ENCODE data around the gene SRRM4.
A peak's percentile ranks its signal among the peaks of the same experiment; 100 is the strongest.

Gene SRRM4

GRCh38 chr12:118981285-118982211 is at the start of gene SRRM4:
TSS of gene SRRM4 (plus strand) at chr12:118981541. CDS start at chr12:118981883, 342 bp downstream.
- Histone ChIP-seq H3K4me1 (ENCODE audit: control insufficient read depth, insufficient read depth, low read length) (peaks cover 5% of the 10 kb centered on the region), H3K27ac (ENCODE audit: low read depth, low read length) (peak within 1 kb of the TSS; percentile 70), H3K9me3 (ENCODE audit: control insufficient read depth, insufficient read depth, low read length) (no peaks in the 10 kb centered on the region), H3K9ac (ENCODE audit: low read depth, low read length) (no peak within 1 kb of the TSS; the same call in 1 of the 2 replicates), H3K27me3 (ENCODE audit: control insufficient read depth, insufficient read depth, low read length) (peaks cover 35% of the 10 kb centered on the region), H3K36me3 (ENCODE audit: control insufficient read depth, insufficient read depth, low read length) (no peaks in the 10 kb centered on the region), H3K4me3 (ENCODE audit: low read depth, low read length) (peak within 1 kb of the TSS; percentile 89)

- no peaks in the 10 kb centered on the region for H3K27me3 ChIP-seq (ENCODE audit: control insufficient read depth, insufficient read depth, low read length)
- no peak overlapping the region for H3K4me3 ChIP-seq (ENCODE audit: low read depth, low read length)
- no peaks in the 10 kb centered on the region for H3K9me3 ChIP-seq (ENCODE audit: control insufficient read depth, insufficient read depth, low read length)
- H3K27ac ChIP-seq (ENCODE audit: low read depth, low read length) = no peak overlapping the region
- H3K4me1 ChIP-seq (ENCODE audit: control insufficient read depth, insufficient read depth, low read length) = no peaks in the 10 kb centered on the region
- no peaks in the 10 kb centered on the region for H3K36me3 ChIP-seq (ENCODE audit: control insufficient read depth, insufficient read depth, low read length)
- no peak overlapping the region for H3K9ac ChIP-seq (ENCODE audit: low read depth, low read length)
Measured at GRCh38 chr12:118946256-118946655, 35.1 kb upstream of the SRRM4 start.

- no peaks in the 10 kb centered on the region for H3K27me3 ChIP-seq (ENCODE audit: control insufficient read depth, insufficient read depth, low read length)
- H3K36me3 ChIP-seq (ENCODE audit: control insufficient read depth, insufficient read depth, low read length) = no peaks in the 10 kb centered on the region
- H3K9ac ChIP-seq (ENCODE audit: low read depth, low read length) = no peak overlapping the region
- peaks cover 4% of the 10 kb centered on the region; the same call in 1 of the 2 replicates for H3K9me3 ChIP-seq (ENCODE audit: control insufficient read depth, insufficient read depth, low read length)
- H3K4me3 ChIP-seq (ENCODE audit: low read depth, low read length) = no peak overlapping the region
- peaks cover 9% of the 10 kb centered on the region for H3K4me1 ChIP-seq (ENCODE audit: control insufficient read depth, insufficient read depth, low read length)
- no peak overlapping the region for H3K27ac ChIP-seq (ENCODE audit: low read depth, low read length)
Measured at GRCh38 chr12:118958520-118958919, 22.8 kb upstream of the SRRM4 start.

- no peaks in the 10 kb centered on the region for H3K36me3 ChIP-seq (ENCODE audit: control insufficient read depth, insufficient read depth, low read length)
- H3K9ac ChIP-seq (ENCODE audit: low read depth, low read length) = no peak overlapping the region
- H3K27ac ChIP-seq (ENCODE audit: low read depth, low read length) = no peak overlapping the region
- peaks cover 4% of the 10 kb centered on the region; the same call in 1 of the 2 replicates for H3K9me3 ChIP-seq (ENCODE audit: control insufficient read depth, insufficient read depth, low read length)
- H3K4me3 ChIP-seq (ENCODE audit: low read depth, low read length) = no peak overlapping the region
- peaks cover 9% of the 10 kb centered on the region for H3K4me1 ChIP-seq (ENCODE audit: control insufficient read depth, insufficient read depth, low read length)
- no peaks in the 10 kb centered on the region for H3K27me3 ChIP-seq (ENCODE audit: control insufficient read depth, insufficient read depth, low read length)
Measured at GRCh38 chr12:118959348-118959747, 22.0 kb upstream of the SRRM4 start.

- Histone ChIP-seq H3K27me3 (ENCODE audit: control insufficient read depth, insufficient read depth, low read length) (no peaks in the 10 kb centered on the region), H3K9ac (ENCODE audit: low read depth, low read length) (no peak overlapping the region), H3K9me3 (ENCODE audit: control insufficient read depth, insufficient read depth, low read length) (peaks cover 4% of the 10 kb centered on the region; the same call in 1 of the 2 replicates), H3K4me1 (ENCODE audit: control insufficient read depth, insufficient read depth, low read length) (peaks cover 9% of the 10 kb centered on the region), H3K36me3 (ENCODE audit: control insufficient read depth, insufficient read depth, low read length) (no peaks in the 10 kb centered on the region), H3K4me3 (ENCODE audit: low read depth, low read length) (no peak overlapping the region), H3K27ac (ENCODE audit: low read depth, low read length) (no peak overlapping the region)
Measured at GRCh38 chr12:118959985-118960560, 21.3 kb upstream of the SRRM4 start.

GRCh38 chr12:118960865-118961264 is 20.5 kb upstream of the SRRM4 start:
- H3K27ac ChIP-seq (ENCODE audit: low read depth, low read length) = no peak overlapping the region
- H3K9me3 ChIP-seq (ENCODE audit: control insufficient read depth, insufficient read depth, low read length) = peaks cover 4% of the 10 kb centered on the region; the same call in 1 of the 2 replicates
- no peaks in the 10 kb centered on the region for H3K27me3 ChIP-seq (ENCODE audit: control insufficient read depth, insufficient read depth, low read length)
- H3K36me3 ChIP-seq (ENCODE audit: control insufficient read depth, insufficient read depth, low read length) = no peaks in the 10 kb centered on the region
- no peak overlapping the region for H3K9ac ChIP-seq (ENCODE audit: low read depth, low read length)
- H3K4me1 ChIP-seq (ENCODE audit: control insufficient read depth, insufficient read depth, low read length) = peaks cover 9% of the 10 kb centered on the region
- no peak overlapping the region for H3K4me3 ChIP-seq (ENCODE audit: low read depth, low read length)

- no peaks in the 10 kb centered on the region for H3K36me3 ChIP-seq (ENCODE audit: control insufficient read depth, insufficient read depth, low read length)
- H3K4me1 ChIP-seq (ENCODE audit: control insufficient read depth, insufficient read depth, low read length) = no peaks in the 10 kb centered on the region
- H3K4me3 ChIP-seq (ENCODE audit: low read depth, low read length) = no peak overlapping the region
- H3K9me3 ChIP-seq (ENCODE audit: control insufficient read depth, insufficient read depth, low read length) = peaks cover 4% of the 10 kb centered on the region; the same call in 1 of the 2 replicates
- H3K27ac ChIP-seq (ENCODE audit: low read depth, low read length) = no peak overlapping the region
- H3K27me3 ChIP-seq (ENCODE audit: control insufficient read depth, insufficient read depth, low read length) = no peaks in the 10 kb centered on the region
- H3K9ac ChIP-seq (ENCODE audit: low read depth, low read length) = no peak overlapping the region
Measured at GRCh38 chr12:118964988-118965387, 16.4 kb upstream of the SRRM4 start.

- Histone ChIP-seq H3K9me3 (ENCODE audit: control insufficient read depth, insufficient read depth, low read length) (no peaks in the 10 kb centered on the region), H3K4me3 (ENCODE audit: low read depth, low read length) (no peak overlapping the region), H3K27me3 (ENCODE audit: control insufficient read depth, insufficient read depth, low read length) (0 out of 2 replicates have a peak, but pooled peaks cover 3% of the 10 kb centered on the region), H3K9ac (ENCODE audit: low read depth, low read length) (no peak overlapping the region), H3K4me1 (ENCODE audit: control insufficient read depth, insufficient read depth, low read length) (no peaks in the 10 kb centered on the region), H3K36me3 (ENCODE audit: control insufficient read depth, insufficient read depth, low read length) (no peaks in the 10 kb centered on the region), H3K27ac (ENCODE audit: low read depth, low read length) (no peak overlapping the region)
Measured at GRCh38 chr12:118970856-118971255, 10.5 kb upstream of the SRRM4 start.

- Histone ChIP-seq H3K36me3 (ENCODE audit: control insufficient read depth, insufficient read depth, low read length) (no peaks in the 10 kb centered on the region), H3K9ac (ENCODE audit: low read depth, low read length) (no peak overlapping the region), H3K9me3 (ENCODE audit: control insufficient read depth, insufficient read depth, low read length) (no peaks in the 10 kb centered on the region), H3K27me3 (ENCODE audit: control insufficient read depth, insufficient read depth, low read length) (0 out of 2 replicates have a peak, but pooled peaks cover 3% of the 10 kb centered on the region), H3K4me3 (ENCODE audit: low read depth, low read length) (no peak overlapping the region), H3K4me1 (ENCODE audit: control insufficient read depth, insufficient read depth, low read length) (no peaks in the 10 kb centered on the region), H3K27ac (ENCODE audit: low read depth, low read length) (no peak overlapping the region)
Measured at GRCh38 chr12:118972982-118973381, 8.4 kb upstream of the SRRM4 start.

GRCh38 chr12:118979763-118980406 is 1.5 kb upstream of the SRRM4 start:
- H3K27me3 ChIP-seq (ENCODE audit: control insufficient read depth, insufficient read depth, low read length) = peaks cover 35% of the 10 kb centered on the region
- H3K4me1 ChIP-seq (ENCODE audit: control insufficient read depth, insufficient read depth, low read length) = no peaks in the 10 kb centered on the region
- H3K9me3 ChIP-seq (ENCODE audit: control insufficient read depth, insufficient read depth, low read length) = no peaks in the 10 kb centered on the region
- peak overlapping the region; percentile 89 for H3K4me3 ChIP-seq (ENCODE audit: low read depth, low read length)
- no peaks in the 10 kb centered on the region for H3K36me3 ChIP-seq (ENCODE audit: control insufficient read depth, insufficient read depth, low read length)
- H3K9ac ChIP-seq (ENCODE audit: low read depth, low read length) = no peak overlapping the region
- H3K27ac ChIP-seq (ENCODE audit: low read depth, low read length) = no peak overlapping the region
